ENCODE measurements around the gene XRCC3.
A peak's percentile ranks its signal among the peaks of the same experiment; 100 is the strongest.

Gene XRCC3

DNA sequence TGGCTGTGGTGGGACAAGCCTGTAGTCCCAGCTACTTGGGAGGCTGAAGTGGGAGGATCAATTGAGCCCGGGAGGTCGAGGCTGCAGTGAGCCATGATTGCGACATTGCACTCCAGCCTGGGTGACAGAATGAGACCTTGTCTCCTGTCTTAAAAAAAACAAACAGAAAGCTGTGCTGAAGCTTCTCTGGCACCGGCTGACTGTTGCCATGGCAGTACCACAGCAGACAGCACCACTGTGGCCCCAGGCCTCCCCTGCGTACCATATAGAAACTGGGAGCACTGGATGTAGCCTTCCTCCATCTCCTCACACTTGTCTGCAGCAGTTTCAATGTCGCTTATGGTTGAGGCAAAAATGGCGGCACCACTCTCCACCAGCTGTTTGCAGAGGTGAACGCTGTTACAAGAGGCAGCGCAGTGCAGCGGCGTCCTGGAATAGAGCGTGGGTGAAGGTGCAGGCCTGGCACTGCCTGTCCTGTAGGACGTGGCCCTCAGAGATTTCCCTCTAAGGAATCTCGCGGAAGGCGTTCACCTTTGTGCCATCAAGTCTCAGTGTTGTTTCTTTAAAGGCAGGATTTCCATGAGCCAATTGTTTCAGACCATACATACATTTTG is 22.3 kb upstream of the XRCC3 start:
- peaks cover 47% of the 10 kb centered on the region for H3K36me3 Mint-ChIP-seq (ENCODE audit: low read depth)
- H3K4me1 Mint-ChIP-seq: peaks cover 14% of the 10 kb centered on the region
- H3K27ac Mint-ChIP-seq: peak overlapping the region; percentile 81
- H3K9me3 Mint-ChIP-seq: no peaks in the 10 kb centered on the region
- TF ChIP-seq, protein P1, sequence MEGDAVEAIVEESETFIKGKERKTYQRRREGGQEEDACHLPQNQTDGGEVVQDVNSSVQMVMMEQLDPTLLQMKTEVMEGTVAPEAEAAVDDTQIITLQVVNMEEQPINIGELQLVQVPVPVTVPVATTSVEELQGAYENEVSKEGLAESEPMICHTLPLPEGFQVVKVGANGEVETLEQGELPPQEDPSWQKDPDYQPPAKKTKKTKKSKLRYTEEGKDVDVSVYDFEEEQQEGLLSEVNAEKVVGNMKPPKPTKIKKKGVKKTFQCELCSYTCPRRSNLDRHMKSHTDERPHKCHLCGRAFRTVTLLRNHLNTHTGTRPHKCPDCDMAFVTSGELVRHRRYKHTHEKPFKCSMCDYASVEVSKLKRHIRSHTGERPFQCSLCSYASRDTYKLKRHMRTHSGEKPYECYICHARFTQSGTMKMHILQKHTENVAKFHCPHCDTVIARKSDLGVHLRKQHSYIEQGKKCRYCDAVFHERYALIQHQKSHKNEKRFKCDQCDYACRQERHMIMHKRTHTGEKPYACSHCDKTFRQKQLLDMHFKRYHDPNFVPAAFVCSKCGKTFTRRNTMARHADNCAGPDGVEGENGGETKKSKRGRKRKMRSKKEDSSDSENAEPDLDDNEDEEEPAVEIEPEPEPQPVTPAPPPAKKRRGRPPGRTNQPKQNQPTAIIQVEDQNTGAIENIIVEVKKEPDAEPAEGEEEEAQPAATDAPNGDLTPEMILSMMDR (IDR thresholded peaks at IDR 0.05): no peak
- no peak for DNase-seq
- no peak overlapping the region for H3K4me3 Mint-ChIP-seq
- peaks cover 3% of the 10 kb centered on the region for H3K27me3 Mint-ChIP-seq (ENCODE audit: low read depth, poor library complexity)

DNA sequence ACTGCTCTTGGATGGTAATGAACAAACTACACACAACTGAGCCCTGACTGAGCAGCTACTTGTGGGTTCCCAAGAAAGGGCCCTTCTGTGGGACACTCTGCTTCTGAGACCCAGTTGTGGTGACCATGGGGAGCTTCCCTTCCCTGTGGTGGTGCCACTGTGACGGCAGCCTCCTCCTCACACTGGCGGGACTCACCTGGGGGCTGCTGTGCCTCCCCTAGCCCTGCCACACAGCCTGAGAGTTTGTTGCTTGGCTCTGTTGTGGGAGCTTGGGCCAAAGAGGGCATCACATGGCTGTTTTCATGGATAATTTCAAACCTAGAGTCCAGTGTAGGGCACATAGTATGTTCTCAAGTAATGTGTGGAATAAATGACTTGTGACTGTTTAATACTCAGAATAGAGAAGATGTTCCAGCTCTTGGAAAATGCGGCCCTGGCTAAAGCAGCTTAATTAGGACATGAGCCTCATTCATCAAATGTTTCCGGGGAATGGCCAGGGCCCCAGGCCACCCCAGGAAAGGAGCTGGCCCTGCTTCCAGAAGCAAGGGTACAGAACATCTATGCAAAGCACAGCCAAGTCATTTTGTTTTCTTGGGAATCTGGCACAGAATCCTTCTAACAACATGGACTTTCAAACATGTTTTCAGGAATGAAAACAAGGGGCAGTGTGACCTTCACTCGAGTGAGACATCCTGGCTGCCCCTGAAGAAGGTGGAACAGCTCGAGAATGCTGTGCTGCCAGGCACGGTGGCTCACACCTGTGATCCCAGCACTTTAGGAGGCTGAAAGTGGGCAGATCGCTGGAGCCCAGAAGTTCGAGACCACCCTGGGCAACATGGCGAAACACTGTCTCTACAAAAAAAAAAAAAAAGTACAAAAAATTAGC is 21.5 kb upstream of the XRCC3 start:
- H3K9me3 Mint-ChIP-seq: no peaks in the 10 kb centered on the region
- peaks cover 46% of the 10 kb centered on the region for H3K36me3 Mint-ChIP-seq (ENCODE audit: low read depth)
- H3K4me1 Mint-ChIP-seq: peaks cover 14% of the 10 kb centered on the region
- no peak for DNase-seq
- H3K27ac Mint-ChIP-seq: no peak overlapping the region
- peaks cover 3% of the 10 kb centered on the region for H3K27me3 Mint-ChIP-seq (ENCODE audit: low read depth, poor library complexity)
- TF ChIP-seq, protein P1 (IDR thresholded peaks at IDR 0.05): no peak
- no peak overlapping the region for H3K4me3 Mint-ChIP-seq

DNA sequence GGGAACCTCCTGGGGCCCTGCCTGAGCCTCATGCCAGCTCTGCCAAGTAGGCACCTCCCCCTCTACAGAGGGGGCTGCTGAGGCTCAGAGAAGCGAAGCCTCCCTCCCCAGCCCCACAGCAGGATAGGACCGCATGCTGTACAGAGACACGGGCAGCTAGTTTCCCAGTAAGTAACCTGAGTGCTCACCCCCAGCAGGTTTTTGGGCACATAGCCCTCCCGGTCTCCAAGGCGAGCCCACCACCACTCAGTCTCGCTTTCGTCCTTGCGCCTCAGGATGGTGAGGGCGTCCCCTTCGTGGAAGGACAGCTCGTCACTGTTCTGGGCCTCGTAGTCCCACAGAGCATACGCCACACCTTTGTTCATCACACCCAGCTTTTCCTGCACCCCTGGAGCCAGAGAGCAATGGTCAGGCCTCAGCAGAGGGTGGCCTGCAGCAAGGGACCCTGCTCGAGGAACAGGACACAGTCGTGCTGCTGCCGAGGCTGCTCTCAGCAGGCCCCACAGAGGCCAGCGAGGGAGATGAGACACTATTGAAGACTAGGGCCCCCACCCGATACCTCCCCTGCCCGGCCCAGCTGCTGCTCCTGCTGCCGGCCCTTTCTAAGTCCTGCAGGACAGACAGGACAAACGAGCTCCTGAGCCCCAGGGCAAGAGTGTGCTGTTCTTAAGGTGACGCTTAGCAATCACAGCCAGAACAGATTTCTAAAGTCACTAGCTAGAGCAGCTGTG is 20.7 kb upstream of the XRCC3 start:
- TF ChIP-seq, protein P1 (IDR thresholded peaks at IDR 0.05): no peak
- no peaks in the 10 kb centered on the region for H3K9me3 Mint-ChIP-seq
- H3K36me3 Mint-ChIP-seq (ENCODE audit: low read depth): peaks cover 39% of the 10 kb centered on the region
- no peak overlapping the region for H3K4me3 Mint-ChIP-seq
- no peak for DNase-seq
- peaks cover 3% of the 10 kb centered on the region for H3K27me3 Mint-ChIP-seq (ENCODE audit: low read depth, poor library complexity)
- peak overlapping the region; percentile 77 for H3K27ac Mint-ChIP-seq
- H3K4me1 Mint-ChIP-seq: peaks cover 14% of the 10 kb centered on the region

DNA sequence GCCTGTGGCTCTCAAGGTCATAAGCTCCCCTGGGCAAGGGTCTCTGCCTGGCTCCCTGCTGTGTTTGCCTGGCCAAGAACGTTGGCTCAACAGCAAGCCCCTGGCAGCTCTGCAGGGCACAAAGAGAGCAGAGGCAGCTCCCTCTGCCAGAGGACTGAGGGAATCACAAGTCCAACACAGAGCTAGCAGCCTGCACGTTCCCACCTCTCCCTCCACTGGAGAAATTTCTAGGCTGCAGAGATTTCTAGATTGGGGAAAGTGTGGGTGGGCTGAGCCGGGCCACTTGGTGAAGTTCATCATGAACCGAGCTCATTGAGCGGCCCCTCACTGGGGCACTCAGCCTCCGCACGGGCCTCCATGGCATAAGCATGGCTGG is 20.2 kb upstream of the XRCC3 start:
- no peak overlapping the region for H3K27ac Mint-ChIP-seq
- peaks cover 14% of the 10 kb centered on the region for H3K4me1 Mint-ChIP-seq
- peaks cover 3% of the 10 kb centered on the region for H3K27me3 Mint-ChIP-seq (ENCODE audit: low read depth, poor library complexity)
- TF ChIP-seq, protein P1 (IDR thresholded peaks at IDR 0.05): no peak
- DNase-seq: no peak
- H3K9me3 Mint-ChIP-seq: no peaks in the 10 kb centered on the region
- peaks cover 35% of the 10 kb centered on the region for H3K36me3 Mint-ChIP-seq (ENCODE audit: low read depth)
- no peak overlapping the region for H3K4me3 Mint-ChIP-seq

- TF ChIP-seq, protein P1 (IDR thresholded peaks at IDR 0.05): no peak
- Mint-ChIP-seq H3K4me1 (peaks cover 14% of the 10 kb centered on the region), H3K27me3 (ENCODE audit: low read depth, poor library complexity) (peaks cover 3% of the 10 kb centered on the region), H3K4me3 (no peak overlapping the region), H3K36me3 (ENCODE audit: low read depth) (peaks cover 33% of the 10 kb centered on the region), H3K9me3 (no peaks in the 10 kb centered on the region), H3K27ac (peak overlapping the region; percentile 87)
- DNase-seq: no peak
Observed at GRCh38 chr14:103735022-103735421, 19.8 kb upstream of the XRCC3 start.

Measured in nephron progenitor cell (in vitro differentiated cells).